HEK293T (cell line): ENCODE data around the gene TCERG1L.
"Not testable (repeated sequence)": the region's sequence is repeated elsewhere in the genome, so short reads cannot be mapped to it uniquely, and the experiment has no call there.

Experiments
- CTCF ChIA-PET: fragments of 350-600 bp; formaldehyde crosslinking; extraction: SDS; loops from one replicate; lab custom pipeline; 2021; ENCODE audit warnings: antibody characterized with exemption, inconsistent platforms; lab: Yijun Ruan, JAX
- POLR2A ChIA-PET: fragments of 350-600 bp; formaldehyde crosslinking; extraction: SDS; loops from one replicate; lab custom pipeline; 2020; ENCODE audit warnings: antibody characterized with exemption, inconsistent platforms; lab: Yijun Ruan, JAX
- DNase-seq: peaks from one replicate; pipeline ENCODE4 v3.0.0; 2012; ENCODE audit warnings: mixed read lengths; ENCODE audit errors: extremely low spot score
- ARNT ChIP-seq: fragments of 450-650 bp; IDR thresholded peaks from 2 replicates; pipeline ENCODE4 v1.6.1; 2017; ENCODE audit warnings: mild to moderate bottlenecking
- BHLHE40 ChIP-seq: fragments of 450-650 bp; IDR thresholded peaks from 2 replicates; pipeline ENCODE4 v1.6.1; 2016; ENCODE audit warnings: mild to moderate bottlenecking, moderate library complexity, borderline replicate concordance
- CTBP1 ChIP-seq: fragments of 450-650 bp; IDR thresholded peaks from 2 replicates; pipeline ENCODE4 v1.6.1; 2016; ENCODE audit warnings: borderline replicate concordance
- ELF4 ChIP-seq: fragments of 450-650 bp; IDR thresholded peaks from 2 replicates; pipeline ENCODE4 v1.6.1; 2017; ENCODE audit warnings: antibody characterized with exemption
- FOXA1 ChIP-seq: fragments of 450-650 bp; IDR thresholded peaks from 2 replicates; pipeline ENCODE4 v1.6.1; 2016; ENCODE audit warnings: mild to moderate bottlenecking
- FOXK2 ChIP-seq: fragments of 450-650 bp; IDR thresholded peaks from 2 replicates; pipeline ENCODE4 v1.6.1; 2016; ENCODE audit warnings: mild to moderate bottlenecking
- FOXM1 ChIP-seq: fragments of 450-650 bp; IDR thresholded peaks from 2 replicates; pipeline ENCODE4 v1.6.1; 2017; ENCODE audit warnings: mild to moderate bottlenecking, borderline replicate concordance
- HDGF ChIP-seq: fragments of 450-650 bp; IDR thresholded peaks from 2 replicates; pipeline ENCODE4 v1.6.1; 2017; ENCODE audit warnings: antibody characterized with exemption, borderline replicate concordance
- L3MBTL2 ChIP-seq: fragments of 450-650 bp; conservative IDR thresholded peaks from 2 replicates; pipeline ENCODE4 v1.6.1; 2016; ENCODE audit warnings: mild to moderate bottlenecking
- LEF1 ChIP-seq: fragments of 450-650 bp; IDR thresholded peaks from 2 replicates; pipeline ENCODE4 v1.6.1; 2017; ENCODE audit warnings: mild to moderate bottlenecking, borderline replicate concordance
- NFRKB ChIP-seq: fragments of 450-650 bp; IDR thresholded peaks from 2 replicates; pipeline ENCODE4 v1.6.1; 2016; ENCODE audit warnings: mild to moderate bottlenecking, moderate library complexity
- PKNOX1 ChIP-seq: fragments of 450-650 bp; IDR thresholded peaks from 2 replicates; pipeline ENCODE4 v1.6.1; 2016
- SP1 ChIP-seq: fragments of 450-650 bp; IDR thresholded peaks from 2 replicates; pipeline ENCODE4 v1.6.1; 2017
- SUZ12 ChIP-seq: fragments of 450-650 bp; IDR thresholded peaks from 2 replicates; pipeline ENCODE4 v1.6.1; 2016; ENCODE audit warnings: mild to moderate bottlenecking
- TARDBP ChIP-seq: fragments of 450-650 bp; IDR thresholded peaks from 2 replicates; pipeline ENCODE4 v1.6.1; 2016
- ZNF384 ChIP-seq: fragments of 450-650 bp; IDR thresholded peaks from 2 replicates; pipeline ENCODE4 v1.6.1; 2016

TCERG1L gene

DNA sequence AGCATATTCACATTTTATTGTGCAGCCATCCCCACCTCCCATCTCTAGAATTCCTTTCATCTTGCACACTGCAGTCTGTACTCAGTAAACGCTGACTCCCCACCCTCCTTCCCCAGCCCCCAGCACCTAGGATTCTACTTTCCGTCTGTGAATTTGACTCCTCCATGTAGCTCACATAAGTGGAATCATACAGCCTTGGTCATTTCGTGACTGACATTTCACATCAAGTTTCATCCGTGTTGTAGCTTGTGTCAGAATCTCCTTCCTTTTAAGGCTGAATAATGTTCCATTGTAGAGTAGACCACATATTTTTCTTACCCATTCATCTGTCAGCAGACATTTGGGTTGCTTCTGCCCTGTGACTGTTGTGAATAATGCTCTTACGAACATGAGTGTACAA, 26.2 kb upstream of the TCERG1L start:
- CTCF ChIA-PET, result no interaction called here
- no peak for TF ChIP-seq HDGF
- no peak for DNase-seq
- POLR2A ChIA-PET, result no interaction called here

DNA sequence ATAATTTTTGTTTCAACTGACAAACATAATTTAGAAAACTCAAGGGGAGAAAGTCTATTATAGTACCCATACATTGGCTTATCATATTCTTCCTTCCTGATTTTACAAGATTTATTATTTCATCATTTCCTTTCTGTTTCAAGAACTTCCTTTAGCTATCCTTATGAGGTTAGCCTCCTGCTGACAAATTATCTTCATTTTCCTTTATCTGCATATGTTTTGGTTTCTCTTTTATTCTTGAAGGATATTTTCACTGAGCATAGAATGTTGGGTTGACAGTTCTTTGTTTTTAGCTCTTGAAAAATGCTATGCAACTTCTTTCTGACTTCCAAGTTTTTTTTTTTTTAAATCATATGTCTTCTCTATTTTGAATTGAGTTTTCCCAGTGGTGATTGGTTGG, 21.3 kb upstream of the TCERG1L start:
- TF ChIP-seq FOXM1, result no peak
- no peak for TF ChIP-seq NFRKB
- TF ChIP-seq LEF1, result no peak
- TF ChIP-seq ELF4, result no peak
- no peak for TF ChIP-seq CTBP1
- no peak for TF ChIP-seq L3MBTL2
- TF ChIP-seq ZNF384, result no peak
- no peak for TF ChIP-seq FOXK2
- no peak for TF ChIP-seq HDGF
- no peak for TF ChIP-seq SP1
- no peak for TF ChIP-seq ARNT
- no peak for TF ChIP-seq TARDBP
- no peak for TF ChIP-seq SUZ12
- no peak for TF ChIP-seq PKNOX1
- CTCF ChIA-PET, result no interaction called here
- POLR2A ChIA-PET, result no interaction called here
- DNase-seq, result no peak

GRCh38 chr10:131323880-131324279, 12.4 kb upstream of the TCERG1L start:
- ChIA-PET POLR2A (no interaction called here), CTCF (no interaction called here)
- TF ChIP-seq SUZ12 (no peak), L3MBTL2 (no peak), NFRKB (no peak), FOXM1 (no peak), CTBP1 (no peak)
- no peak for DNase-seq

DNA sequence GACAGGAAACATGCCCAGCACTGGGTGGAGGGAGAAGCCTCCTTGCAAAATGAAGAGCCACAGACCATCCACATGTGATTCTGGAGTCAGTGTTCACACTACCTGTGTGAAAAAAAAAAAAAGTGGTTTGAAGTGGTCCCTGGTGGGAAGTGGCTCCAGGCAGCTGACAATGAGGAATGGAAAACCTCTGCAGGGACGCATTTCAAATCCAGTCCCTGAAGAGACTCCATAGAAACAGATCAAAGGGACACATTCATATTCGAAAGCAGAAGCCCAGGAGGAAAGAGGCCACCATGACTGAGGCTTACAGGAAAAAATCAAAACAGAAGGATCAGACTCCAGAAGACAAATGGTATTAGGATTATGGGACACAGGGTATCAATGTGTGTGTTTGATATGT, 11.5 kb upstream of the TCERG1L start:
- ChIA-PET POLR2A (no interaction called here), CTCF (no interaction called here)
- DNase-seq, result no peak
- no peak for TF ChIP-seq FOXA1
- no peak for TF ChIP-seq HDGF
- no peak for TF ChIP-seq SUZ12
- TF ChIP-seq ARNT, result no peak
- TF ChIP-seq ELF4, result no peak
- no peak for TF ChIP-seq PKNOX1
- no peak for TF ChIP-seq NFRKB
- TF ChIP-seq CTBP1, result no peak
- TF ChIP-seq ZNF384, result no peak
- TF ChIP-seq FOXK2, result no peak
- TF ChIP-seq FOXM1, result no peak
- TF ChIP-seq BHLHE40, result no peak

- DNase-seq, CTCF ChIA-PET, POLR2A ChIA-PET: not testable (repeated sequence)
Observed at GRCh38 chr10:131322575-131322974, 11.1 kb upstream of the TCERG1L start.

GRCh38 chr10:131320860-131321604, 9.5 kb upstream of the TCERG1L start:
- TF ChIP-seq L3MBTL2 (no peak), LEF1 (no peak), SP1 (no peak), PKNOX1 (no peak), ELF4 (no peak), ARNT (no peak), ZNF384 (no peak), BHLHE40 (no peak), SUZ12 (no peak), FOXM1 (no peak)
- CTCF ChIA-PET, result no interaction called here
- POLR2A ChIA-PET, result no interaction called here
- DNase-seq, result no peak

DNA sequence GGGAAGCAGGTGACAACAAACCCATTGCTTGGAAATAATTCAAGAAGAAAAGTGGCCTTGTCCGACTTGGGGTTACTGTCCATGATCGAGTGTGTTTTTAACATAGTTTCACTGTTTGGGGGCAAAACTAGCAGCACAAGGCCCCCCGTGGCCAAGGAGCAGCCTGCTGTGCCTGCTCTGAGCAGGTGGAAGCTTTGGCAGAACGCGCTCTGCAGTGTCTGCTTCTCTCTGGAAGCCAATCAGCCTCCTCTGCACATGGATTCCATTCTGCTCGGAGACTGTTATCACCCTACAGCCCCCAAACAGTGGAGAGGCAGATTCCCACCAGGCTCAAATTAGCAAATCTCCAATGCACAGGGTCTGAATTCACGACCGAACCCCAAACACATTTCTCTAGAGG, 7.3 kb upstream of the TCERG1L start:
- ChIA-PET CTCF (no interaction called here), POLR2A (no interaction called here)
- TF ChIP-seq LEF1 (no peak), L3MBTL2 (no peak), CTBP1 (no peak), SUZ12 (no peak), FOXK2 (no peak), TARDBP (no peak), HDGF (no peak), PKNOX1 (no peak), FOXA1 (no peak), BHLHE40 (no peak), ZNF384 (no peak), FOXM1 (no peak), ARNT (no peak), ELF4 (no peak), NFRKB (no peak), SP1 (no peak)
- no peak for DNase-seq
